HG02885 (cell line): ENCODE results near the gene CLOCK.
A peak's percentile ranks its signal among the peaks of the same experiment; 100 is the strongest.

Experiments
- ATAC-seq: cut with Tn5 transposase; IDR thresholded peaks from one replicate; pipeline ENCODE4 v1.9.1; 2021; ENCODE audit warnings: mild to moderate bottlenecking; ENCODE audit not compliant: unreplicated experiment, poor library complexity

Gene CLOCK

DNA sequence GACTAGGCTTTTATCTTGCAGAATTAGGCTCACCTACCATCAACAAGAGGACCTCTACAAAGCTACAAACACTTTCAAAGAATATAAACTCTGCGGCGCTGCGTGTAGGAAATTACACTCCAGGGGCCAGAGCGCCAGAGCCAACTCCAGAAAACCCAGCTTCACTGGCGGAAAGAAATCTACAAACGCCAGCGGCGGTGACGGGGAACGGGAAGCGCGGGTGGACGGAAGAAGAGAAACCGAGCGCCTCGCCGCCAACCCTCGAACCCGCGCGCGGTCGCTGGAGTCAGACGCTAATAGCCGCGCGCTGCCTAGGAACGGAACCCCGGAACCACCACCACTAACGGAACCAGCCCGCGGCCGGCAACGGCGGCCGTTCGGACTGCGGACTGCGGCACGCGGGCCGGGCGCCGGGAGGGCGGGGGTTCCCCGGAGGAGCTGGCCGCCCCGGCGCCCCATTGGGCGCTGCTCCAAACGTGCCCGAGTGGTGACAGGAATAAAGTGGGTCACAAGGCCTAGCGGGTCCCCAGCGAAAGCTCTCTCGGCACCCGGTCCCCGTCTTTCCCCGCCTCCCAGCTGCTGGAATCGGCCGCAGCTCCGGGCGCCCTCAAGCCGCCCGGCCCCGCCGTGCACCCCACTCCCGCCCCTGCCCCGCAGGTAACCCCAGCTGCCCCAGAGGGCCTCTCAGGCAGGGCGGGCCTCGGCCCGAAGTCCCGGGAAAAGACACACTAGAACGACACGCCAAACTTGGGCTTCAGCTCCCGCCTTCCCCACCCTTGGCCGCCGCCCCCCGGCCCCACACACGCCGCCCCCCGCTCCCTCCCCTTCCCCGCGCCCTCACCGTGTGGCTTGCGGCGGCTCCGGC lies 836 bp downstream of the CLOCK start:
- peak; percentile 44 for ATAC-seq

DNA sequence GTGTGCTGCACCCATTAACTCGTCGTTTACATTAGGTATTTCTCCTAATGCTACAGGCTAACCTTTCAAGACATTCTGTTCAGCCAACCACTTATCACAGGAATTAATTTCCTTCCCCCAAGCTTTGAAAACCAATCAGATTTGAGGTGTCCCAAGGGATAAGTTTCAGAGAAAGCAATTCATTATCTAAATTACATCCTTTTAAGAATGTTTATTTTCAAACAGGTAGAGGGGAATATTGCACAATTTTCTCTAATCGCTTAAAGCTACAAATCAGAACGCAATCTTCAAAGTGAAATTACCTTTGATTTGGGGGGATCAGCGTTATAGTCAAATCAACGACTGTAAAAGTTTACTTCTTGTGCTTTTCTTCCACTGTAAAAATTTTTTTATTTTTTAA lies 1.6 kb downstream of the CLOCK start:
- no peak for ATAC-seq

DNA sequence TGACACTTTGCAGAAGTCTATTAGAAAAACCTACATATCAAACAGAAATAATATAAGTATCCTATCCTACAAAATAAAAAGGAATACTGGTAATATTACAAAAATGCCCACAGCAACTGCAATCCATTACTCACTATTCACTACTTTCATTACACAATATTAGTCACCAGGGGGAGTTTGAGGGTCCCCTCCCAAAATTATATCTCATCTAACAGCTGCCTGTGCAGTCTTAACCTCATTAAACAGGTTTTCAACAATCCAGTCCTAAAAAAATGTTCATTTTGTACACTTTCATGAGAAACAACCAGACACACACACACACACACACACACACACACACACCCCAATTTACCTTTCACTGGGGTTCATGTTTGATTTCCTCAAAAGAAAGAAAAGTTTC lies 2.9 kb downstream of the CLOCK start:
- ATAC-seq: no peak

DNA sequence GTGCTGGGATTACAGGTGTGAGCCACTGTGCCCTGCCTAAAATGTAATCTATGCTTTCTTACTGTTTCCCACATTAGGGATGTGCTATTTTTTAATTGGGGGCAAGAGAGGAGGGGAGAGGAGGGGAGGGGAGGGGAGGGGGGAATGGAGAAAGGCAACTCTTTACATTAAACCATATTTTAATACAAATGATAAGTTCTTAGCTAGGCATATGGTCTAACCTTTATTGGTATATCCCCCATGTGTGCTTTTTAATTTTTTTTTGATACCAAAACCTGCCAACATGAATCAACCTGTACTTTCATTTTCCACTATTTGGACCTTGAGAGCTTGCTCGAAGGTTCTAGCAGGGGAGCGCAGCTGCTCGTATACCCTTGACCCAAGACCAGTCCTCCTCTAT lies 6.4 kb downstream of the CLOCK start:
- no peak for ATAC-seq

DNA sequence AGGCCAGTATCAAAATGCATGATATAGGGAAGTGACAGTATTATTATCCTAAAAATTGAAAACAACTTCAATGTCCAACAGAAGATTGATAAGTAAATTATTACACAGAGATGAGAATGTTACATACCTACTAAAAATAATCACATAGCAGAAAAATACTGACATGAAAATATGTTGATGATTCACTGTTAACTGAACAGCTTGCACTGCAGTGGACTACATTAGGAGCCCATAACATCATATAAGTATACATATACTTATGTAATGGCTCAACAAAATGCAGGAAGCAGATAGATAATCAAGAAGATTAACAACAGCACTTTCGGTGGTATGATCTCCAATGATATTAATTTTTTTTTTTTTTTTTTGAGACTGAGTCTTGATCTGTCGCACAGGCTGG lies 7.1 kb downstream of the CLOCK start:
- ATAC-seq: no peak

DNA sequence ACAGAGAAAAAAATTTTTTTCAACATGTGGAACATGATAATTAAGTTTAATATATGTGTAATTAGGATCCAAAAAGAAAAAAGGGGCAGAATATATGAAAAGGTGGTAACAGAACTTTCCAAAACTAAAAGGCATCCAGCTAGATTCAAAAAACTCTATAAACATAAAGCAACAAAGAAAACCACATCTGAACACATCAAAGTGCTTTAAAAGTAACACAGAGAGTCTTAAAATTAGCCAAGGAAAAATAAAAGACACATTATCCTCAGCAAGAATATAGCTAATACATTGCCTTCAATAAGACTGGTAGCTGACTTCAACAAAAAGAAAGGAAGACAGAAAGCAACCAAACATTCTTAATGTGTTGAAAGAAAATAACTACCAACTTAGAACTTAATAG lies 8.2 kb downstream of the CLOCK start:
- ATAC-seq: no peak

DNA sequence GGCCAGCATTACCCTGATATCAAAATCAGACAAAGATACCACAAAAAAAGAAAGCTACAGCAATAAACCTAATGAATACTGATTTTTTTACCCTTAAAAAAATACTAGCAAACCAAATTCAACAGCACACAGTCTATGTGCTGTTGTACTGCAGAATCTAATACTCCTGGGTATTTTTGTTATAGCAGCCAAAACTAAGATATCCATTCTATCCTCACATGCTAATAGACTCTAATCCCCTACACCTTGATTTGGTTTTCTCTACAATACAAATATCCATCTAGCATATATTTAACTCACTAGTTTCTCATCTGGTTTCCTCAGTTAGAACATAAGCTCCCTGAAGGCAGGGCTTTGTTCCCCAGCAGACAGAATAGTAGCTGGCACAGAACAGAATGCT lies 12.4 kb downstream of the CLOCK start:
- no peak for ATAC-seq

DNA sequence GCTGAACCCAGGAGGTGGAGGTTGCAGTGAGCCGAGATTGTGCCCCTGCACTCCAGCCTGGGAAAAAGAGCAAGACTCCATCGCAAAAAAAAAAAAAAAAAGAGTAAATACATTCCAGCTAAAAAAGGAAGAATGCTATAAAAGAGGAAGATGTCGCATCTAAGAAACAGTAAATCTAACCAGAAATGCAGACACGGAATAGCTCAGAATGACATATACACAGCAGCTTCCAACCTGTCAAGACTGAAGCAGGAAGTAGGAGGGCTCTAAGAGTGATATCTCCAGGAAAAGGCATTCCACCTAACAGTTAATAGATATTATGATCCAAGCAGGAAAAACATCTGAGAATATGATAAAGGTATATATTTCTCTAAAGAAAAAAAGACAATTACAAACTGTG lies 16.0 kb downstream of the CLOCK start:
- ATAC-seq: no peak

DNA sequence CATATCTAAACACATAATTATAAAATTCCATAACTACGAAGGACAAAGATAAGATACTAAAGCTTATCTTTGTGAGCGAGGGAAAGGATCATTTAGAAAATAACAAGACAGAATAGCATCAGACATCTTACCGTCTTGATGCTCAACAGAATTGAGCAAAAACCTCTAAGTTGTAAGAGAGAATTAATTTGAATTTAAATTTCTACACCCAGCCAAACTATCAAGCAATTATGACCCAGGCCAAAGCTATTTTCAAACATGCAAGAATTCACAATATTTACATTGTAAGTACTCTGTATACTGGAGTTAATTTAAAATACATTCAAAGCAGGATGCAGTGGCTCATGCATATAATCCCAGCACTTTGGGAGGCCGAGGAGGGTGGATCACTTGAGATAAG lies 16.5 kb downstream of the CLOCK start:
- no peak for ATAC-seq

DNA sequence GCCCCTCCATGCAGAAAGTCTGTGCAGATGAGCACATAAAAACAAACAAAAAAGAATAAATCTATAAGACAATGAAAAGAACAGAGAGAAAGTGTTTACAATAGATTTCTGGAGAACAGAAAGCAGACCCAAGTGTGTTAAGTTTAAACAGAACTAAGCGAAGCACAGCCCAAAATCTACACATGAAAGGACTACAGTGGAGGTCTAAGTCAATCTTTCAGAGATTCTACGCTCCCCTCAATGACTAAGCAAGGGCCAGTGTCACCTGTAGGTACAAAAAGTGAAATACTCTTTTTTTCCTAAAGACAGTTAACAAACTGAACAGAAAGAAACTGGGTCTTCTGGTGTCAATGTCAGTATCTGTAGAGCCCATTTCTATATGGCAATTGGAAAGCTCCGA lies 18.2 kb downstream of the CLOCK start:
- no peak for ATAC-seq

DNA sequence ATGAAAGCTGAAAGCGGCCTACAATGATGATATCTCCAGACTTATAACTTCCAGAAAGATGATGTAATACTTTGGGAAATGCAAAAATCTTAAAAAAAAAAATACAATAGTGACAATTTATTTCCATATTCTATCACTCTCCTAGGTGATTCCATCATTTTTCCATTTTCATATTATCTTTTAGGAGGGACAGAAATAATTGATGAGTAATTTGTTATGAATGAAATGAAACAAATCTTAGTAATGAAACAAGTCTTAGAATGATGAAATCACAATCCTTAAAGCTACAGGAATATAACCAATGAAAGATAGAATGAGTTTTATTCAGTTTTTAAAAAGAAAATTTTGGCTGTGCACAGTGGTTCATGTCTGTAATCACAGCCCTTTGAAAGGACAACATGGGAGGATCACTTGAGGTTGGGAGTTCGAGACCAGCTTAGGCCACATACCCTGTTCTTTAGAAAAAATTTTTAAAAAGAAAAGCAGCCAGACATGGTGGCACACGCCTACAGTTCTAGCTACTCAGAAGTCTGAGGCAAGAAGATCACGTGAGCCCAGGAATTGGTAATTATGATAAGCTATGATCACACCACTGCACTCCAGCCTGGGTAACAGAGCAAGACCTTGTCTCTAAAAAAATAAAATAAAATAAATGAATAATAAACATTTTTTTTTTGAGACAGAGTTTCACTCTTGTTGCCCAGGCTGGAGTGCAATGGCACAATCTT lies 21.7 kb downstream of the CLOCK start:
- ATAC-seq: no peak

DNA sequence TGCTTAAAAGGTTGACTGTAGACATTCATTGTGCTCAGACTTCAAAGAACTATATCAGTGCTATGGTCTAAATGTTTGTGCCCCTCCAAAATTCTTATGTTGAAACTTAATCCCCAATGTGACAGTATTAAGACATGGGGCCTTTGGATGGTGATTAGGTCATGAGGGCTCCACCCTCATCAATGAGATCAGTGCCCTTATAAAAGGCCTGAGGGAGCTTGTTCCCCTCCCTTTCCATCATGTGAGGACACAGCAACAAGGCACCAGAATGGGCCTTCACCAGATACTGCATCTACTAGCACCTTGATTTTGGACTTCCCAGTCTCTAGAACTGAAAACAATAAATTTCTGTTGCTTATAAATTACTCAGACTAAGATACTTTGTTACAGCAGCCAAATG lies 28.3 kb downstream of the CLOCK start:
- ATAC-seq: no peak

DNA sequence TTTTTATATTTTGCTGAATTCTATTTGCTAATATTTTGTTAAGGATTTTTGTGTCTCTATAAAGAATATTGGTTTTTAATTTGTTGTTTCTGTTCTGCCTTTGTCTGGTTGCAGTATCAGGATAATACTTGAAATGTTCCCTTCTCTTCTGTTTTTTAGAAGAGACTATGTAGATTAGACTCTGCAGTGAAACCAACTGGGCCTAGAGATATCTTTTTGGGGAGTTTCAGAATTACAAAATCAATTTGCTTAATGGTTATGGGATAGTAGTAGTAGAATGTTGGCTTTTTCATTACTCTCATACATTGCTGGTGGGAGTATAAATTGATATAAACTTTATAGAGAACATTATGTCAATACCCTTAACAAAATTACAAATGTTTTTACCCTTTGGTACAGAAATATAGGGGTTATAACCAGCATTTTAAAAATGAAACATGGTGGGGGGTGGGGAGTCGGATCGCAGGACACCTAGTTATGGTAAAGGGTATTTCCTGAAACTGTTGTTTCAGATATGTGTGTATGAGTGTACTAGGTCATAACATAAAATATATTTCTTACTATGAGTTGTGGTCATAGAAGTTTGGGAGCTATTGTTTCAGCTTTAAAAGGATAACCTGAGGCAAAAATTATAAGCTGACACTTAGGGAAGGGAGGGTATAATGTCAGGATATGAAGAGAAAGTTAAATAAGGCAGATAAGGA lies 29.0 kb downstream of the CLOCK start:
- ATAC-seq: peak; percentile 78

DNA sequence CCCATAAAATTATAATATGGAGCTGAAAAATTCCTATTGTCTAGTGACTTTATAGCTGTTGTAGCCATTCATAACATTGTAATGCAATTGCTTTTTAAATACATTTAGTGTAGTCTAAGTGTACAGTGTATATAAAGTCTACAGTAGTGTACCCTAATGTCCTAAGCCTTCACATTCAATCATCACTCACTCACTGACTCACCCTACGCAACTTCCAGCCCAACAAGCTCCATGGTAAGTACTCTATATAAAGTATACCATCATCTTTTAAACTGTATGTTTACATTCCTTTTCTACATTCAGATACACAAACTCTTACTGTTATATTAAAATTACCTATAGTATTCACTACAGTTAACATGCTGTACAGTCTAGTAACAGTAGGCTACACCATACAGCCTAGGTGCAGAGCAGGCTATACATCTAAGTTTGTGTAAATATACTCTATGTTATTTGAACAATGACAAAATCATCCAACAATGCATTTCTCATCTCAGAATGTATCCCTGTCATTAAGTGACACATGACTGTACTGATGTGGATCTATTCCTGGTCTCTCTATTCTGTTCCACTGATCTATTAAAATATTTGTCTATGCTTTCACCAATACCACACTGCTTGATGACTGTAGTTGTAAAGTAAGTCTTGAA lies 33.7 kb downstream of the CLOCK start:
- ATAC-seq: no peak

DNA sequence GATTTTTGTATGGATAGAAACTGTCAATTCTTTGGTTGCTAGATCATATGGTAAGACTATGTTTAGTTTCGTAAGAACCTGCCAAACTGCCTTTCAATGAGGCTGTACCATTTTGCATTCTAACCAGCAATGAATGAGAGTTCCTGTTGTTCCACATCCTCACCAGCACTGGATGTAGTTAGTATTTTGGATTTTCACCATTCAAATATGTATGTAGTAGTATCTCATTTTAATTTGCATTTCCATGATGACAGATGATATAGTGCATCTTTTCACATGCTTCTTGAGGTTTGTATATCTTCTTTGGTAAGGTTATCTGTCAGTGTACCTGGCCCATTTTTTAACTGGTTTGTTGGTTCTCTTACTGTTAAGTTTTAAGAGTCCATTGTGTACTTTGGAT lies 34.6 kb downstream of the CLOCK start:
- ATAC-seq: no peak

DNA sequence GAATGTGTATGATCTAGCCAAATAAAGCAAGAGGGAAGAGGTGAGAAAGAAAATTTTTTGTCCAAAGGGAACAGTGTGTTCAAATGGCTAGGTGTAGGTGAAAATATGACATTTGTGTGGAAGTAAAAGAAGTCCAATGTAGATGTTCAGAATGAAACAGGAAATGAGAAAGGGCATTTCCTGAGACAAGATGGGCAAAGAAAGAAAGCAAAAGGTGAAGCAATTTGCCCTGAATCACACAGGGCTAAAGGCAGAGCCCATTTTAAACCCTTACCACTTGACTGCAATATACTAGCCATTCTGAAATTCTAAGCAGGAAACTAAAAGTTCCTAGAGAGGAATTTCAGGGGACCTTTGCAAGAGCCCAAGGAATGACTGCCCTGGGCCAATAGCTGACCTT lies 36.0 kb downstream of the CLOCK start:
- no peak for ATAC-seq

DNA sequence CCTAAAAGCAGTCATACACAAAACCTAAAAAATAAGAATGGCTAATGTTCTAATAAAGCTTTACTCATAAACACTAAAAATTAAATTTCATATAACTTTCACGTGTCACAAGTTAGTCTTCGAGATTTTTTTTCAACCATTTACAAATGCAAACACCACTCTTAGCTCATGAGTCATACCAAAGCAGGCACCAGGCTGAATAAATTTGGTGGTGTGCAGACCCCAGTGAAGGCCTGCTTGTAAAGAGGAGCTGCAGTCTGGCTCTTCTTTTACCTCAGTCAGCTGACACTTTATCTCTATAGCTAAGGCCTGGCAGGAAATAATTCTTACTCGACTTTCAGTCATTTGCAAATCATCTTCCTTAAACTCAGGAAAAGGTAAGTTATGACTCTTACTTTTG lies 37.4 kb downstream of the CLOCK start:
- no peak for ATAC-seq

DNA sequence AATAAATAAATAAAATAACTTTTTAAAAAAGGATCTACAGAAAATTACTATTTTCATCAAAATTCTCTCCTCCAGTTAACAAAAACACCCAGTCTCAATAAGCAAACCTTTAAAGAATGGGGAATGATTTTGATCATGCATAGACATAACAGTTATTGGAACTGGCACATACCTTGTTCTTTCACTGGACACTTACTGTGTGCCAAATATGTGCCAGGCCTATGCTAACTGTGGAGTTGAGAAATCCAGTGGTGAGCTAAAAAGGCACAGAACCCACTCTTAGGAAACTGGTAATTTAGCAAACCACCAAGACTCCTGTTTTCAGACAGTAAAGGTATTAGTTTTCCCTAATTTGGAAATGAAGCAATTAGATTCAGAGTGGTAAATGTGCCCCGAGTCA lies 39.1 kb downstream of the CLOCK start:
- ATAC-seq: no peak

DNA sequence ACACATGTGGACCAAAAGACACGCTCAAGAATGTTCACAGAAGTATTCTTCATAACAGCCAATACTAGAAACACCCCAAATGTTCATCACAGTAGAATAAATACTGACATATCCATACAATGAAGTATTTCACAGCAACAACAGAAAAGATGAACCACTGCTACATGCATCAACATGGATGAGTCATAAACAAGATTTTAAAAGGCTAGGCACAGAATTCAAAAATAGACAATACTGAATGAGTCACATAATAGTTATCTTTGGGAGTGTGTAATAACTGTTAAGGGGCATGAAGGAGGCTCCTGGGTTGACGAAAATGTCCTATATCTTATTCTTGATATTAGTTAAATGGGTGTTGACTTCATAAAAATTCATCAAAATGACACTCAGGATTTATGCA lies 43.5 kb downstream of the CLOCK start:
- ATAC-seq: no peak

DNA sequence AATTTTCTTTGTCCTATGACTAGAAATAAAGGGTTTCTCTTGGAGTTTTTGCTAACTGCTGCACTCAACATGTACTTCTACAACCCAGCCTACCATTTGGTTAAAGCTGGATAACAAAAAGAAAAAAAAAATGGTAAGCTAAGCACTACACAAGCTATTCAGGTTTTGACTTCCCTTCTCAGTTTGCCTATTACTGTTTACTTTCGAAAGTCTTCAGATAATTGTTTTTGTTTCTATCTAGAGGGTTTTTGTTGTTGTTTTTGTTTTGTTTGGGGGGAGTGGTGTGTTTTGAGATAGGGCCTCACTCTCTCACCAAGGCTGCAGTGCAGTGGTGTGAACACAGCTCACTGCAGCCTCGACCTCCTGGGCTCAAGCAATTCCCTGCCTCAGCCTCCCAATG lies 46.6 kb downstream of the CLOCK start:
- ATAC-seq: peak; percentile 80

DNA sequence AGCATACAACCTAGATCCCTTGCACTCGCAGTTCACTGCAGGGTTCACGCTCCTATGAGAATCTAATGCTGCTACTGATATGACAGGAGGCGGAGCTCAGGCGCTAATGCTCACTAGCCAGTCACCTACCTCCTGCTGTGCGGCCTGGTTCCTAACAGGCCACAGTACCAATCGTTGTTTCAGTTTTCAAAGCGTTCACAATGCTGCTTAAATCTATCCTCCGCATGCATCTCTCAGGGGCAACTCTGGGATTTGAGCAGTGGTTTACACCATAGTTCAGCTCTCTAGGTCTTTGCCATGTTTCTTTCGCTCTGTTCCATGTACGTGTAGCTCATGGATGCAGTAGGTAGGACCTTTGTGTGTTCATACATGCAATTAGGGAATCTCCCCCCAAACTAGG lies 47.2 kb downstream of the CLOCK start:
- no peak for ATAC-seq
